GM15510 (cell line): Measurements from ENCODE around the gene FKBP6.
A peak's percentile ranks its signal among the peaks of the same experiment; 100 is the strongest.
"Not testable (repeated sequence)": the region's sequence is repeated elsewhere in the genome, so short reads cannot be mapped to it uniquely, and the experiment has no call there.

Experiments used
- POLR2A ChIP-seq: IDR thresholded peaks from 3 replicates; pipeline ENCODE4 v1.6.1; 2011; ENCODE audit warnings: borderline replicate concordance; ENCODE audit not compliant: insufficient read length; ENCODE audit errors: extremely low read depth

Gene FKBP6, protein sequence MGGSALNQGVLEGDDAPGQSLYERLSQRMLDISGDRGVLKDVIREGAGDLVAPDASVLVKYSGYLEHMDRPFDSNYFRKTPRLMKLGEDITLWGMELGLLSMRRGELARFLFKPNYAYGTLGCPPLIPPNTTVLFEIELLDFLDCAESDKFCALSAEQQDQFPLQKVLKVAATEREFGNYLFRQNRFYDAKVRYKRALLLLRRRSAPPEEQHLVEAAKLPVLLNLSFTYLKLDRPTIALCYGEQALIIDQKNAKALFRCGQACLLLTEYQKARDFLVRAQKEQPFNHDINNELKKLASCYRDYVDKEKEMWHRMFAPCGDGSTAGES

DNA sequence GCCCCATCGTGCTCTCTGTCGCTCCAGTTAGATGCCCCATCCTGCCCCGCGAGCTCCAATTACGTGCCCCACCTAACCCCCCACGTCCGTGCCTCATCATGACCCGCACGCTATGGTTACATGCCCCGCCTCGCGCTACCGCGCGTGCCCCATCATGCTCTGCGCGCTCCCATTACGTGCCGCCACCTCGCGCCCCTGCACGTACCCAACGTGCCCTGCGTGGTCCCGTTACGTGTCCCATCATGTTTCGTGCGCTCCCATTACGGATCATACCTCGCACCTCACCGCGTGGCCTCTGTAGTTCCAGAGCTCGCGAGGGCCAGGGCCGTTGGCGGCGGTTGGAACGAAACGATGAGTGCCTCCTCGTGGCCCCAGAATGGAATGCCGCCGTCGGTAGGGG lies at the start of gene FKBP6, which contains the start of gene TRIM50:
Gene FKBP6 (plus strand): TSS at position 240 of the 400 bp plus-strand sequence. CDS start 268 bp downstream, outside the sequence.
Gene TRIM50 (minus strand): TSS at position 161 of the 400 bp plus-strand sequence. CDS start 3,295 bp downstream, outside the sequence.
- not testable (repeated sequence) for TF ChIP-seq POLR2A

DNA sequence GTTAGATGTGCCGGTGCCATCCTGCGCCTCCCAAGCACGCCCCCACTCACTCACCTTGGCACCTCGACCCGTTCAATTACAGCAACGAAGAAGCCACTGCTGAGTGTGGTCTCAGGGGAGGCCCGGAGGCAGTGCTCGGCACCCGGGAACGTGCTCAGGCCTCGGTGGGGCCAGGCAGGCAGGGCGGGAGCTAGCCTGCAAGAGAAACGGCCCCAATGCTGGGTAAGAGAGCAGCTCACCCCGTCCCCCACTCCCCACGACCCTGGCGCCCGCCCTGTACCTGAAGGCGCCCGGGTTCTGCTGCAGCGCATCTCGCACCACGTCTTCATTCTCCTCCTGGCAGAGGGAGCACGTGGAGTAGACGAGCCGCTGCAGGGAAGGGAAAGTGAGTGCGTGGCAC lies 24.4 kb upstream of the FKBP6 start:
- TF ChIP-seq POLR2A = no peak

DNA sequence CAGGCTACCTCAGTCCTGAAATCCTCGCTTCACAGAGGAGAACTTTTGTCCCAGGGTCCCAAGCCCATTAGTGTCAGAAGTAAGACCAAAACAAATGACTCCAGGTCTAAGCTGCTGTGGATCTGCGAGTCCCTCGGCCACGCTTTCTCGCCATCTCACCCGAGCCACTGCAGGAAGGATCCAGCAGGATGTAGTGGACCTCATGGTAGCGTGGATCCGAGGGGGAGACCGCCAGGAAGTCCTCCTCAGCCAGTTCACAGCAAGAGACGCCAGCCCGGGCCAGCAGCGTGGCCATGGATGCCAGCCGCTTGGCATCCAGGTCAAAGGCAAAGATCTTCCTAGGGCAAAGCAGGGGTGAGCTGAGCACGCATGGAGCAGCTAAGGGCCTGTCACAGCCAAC lies 23.9 kb upstream of the FKBP6 start:
- TF ChIP-seq POLR2A = no peak

DNA sequence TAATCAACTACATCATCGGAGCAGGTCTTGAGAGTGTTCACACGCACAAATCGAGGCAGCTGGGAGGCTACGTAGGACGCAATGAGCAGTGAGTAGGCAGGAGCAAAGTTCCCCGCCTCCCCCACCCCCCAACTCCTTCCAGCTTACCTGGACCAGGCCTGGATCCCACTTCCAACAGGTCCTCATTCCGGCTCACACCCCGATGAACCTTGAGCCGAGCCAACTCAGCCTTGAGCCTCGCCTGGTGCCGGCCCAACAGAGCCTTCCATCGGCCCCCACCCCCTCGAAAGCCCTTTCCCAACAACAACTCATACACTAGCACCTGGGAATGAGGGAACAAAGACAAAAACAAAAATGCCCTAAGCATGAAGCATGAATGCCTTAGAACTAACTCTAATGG lies 20.5 kb upstream of the FKBP6 start:
- TF ChIP-seq POLR2A = no peak

DNA sequence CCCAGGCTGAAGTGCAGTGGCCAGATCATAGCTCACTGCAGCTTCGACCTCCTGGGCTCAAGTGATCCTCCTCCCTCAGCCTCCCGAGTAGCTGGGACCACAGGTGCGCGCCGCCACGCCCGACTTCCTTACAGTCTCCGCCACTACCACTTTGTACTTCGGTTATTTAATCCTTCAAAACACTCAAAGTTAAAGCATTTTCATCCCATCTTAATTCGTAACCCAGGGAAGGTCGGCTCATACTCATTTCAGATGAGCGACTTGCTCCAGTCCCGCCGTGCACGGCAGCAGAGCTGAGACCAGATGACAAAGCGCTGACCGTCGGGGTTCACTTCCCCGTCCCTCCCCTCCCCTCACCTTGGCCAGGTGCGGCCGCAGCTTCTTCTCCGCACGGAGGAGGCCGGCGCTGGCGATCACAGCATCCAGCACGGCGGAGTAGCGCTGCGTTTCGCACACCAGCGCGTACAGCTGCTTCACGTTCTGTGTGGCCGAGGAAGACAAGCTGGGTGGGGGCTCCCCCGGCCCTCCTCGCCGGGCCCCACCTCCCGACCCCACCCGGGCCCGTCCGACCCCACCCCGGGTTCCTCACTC lies 19.8 kb upstream of the FKBP6 start:
- no peak for TF ChIP-seq POLR2A

DNA sequence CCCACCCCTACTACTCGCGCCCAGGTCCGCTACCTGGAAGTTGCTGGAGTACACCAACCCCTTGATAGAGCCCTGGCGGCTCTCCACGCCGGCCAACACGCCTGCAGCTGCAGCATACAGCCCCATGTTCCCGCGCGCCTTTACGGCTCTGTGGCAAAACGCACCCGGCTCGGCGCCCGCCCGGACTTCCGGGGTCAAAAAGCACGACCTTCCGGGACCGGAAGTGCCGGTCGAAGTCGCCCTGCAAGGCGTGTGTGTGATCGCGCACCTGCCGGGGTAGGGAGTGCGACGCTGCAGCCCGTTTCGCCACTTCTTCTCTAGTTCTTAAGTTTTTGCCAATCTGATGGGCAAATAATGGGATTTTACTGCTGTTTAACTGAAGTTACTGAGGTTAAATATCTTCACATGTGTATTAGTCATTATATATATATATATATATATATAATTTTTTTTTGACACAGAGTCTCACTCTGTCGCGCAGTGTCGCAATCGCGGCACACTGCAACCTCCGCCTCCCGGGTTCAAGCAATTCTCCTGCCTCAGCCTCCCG lies 19.2 kb upstream of the FKBP6 start, which contains the start of gene NSUN5:
Gene NSUN5 (minus strand): TSS at position 162 of the 550 bp plus-strand sequence. CDS start 36 bp downstream, at position 126.
- peak; percentile 92 for TF ChIP-seq POLR2A

DNA sequence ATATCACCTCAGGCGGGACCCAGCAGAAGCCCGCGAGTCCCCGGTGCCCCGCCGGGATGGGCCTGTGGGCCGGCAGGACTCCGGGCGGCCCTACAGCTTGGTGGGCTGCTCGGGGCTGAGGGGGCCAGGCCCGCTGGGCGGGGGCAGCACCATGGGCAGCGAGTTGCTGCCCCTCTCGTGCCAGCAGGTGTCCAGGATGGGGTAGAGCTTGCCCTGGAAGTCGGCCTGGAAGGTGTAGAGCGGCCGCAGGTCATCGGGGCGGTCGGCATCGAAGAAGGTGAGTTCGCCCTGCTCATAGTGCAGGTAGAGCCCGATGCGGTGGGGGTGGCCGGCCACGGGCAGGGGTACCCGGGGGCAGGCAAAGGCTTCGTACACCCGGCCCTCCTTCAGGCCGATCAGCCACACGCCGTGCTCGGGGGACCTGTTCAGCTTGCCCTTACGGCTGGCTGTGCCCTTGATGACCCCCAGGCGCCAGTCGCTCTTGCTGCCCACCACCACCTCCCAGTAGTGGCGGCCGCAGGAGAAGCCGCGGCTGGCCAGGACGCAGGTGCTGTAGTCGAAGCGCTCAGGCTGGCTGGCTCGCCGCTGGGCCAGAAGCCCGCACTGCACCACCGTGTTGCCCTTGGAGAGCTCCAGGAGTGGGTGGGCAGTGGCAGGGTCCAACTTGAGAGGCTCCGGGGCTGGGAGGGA lies 15.0 kb upstream of the FKBP6 start:
- no peak for TF ChIP-seq POLR2A

DNA sequence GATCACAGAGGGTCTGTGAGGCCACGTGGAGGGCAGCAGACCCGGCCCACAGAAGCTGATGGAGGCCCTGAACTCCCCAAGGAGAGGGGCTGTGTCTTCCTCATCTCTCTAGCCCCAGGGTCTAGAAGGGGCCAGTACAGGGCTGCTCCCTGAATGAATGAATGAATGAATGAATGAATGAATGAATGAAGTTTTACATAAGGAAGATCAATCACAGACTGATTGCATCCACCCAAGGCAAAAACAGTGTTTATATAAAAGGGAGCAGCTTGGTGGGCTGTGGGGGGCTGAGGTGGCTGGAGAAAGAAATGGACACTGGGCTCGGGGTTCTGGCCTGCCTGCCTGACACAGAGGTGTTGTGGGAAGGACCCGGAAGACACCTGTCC lies 14.4 kb upstream of the FKBP6 start:
- no peak for TF ChIP-seq POLR2A

DNA sequence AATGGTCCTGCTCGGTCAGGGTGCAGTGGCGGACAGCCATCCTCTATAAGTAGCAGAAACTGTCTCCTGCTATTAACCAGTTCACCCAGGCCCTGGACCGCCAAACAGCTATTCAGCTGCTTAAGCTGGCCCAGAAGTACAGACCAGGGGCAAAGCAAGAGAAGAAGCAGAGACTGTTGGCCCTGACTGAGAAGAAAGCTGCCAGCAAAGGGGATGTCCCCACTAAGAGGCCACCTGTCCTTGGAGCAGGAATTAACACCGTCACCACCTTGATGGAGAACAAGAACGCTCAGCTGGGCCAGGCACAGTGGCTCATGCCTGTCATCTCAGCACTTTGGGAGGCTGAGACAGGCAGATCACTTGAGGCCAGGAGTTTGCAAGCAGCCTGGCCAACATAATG lies 13.7 kb upstream of the FKBP6 start:
- TF ChIP-seq POLR2A = no peak

DNA sequence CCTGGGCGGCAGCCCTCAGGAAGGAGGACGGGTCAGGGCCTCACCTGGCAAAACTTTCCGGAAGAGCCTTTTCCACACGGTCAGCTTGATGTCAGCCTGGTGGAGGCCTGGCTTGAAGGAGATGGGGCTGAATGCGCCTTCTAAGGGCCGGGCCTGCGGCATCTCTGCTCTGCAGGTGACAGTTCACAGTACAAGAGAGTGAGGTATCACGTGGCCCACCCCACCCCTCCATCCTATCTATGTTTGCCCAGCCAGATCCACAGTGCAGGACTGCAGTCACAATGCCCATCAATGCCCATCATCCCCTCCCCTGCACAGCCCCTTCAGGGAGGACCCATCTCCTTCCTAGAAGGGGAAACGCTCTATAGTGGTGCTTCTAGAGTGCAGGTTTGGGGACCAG lies 11.4 kb upstream of the FKBP6 start:
- no peak for TF ChIP-seq POLR2A

DNA sequence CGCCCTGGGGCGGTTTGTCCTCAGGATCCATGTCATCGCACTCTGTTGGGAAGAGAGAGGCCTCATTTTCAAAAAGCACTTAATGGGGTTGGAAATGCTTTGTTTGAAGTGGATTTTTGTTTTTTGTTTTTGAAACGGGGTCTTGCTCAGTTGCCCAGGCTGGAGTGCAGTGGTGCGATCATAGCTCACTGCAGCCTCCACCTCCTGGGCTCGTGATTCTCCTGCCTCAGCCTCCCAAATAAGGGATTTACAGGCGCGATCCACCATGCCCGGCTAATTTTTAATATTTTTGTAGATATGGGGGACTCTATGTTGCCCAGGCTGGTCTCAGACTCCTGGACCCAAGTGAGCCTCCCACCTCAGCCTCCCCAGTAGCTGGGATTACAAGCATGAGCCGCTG lies 735 bp downstream of the FKBP6 start:
- no peak for TF ChIP-seq POLR2A

DNA sequence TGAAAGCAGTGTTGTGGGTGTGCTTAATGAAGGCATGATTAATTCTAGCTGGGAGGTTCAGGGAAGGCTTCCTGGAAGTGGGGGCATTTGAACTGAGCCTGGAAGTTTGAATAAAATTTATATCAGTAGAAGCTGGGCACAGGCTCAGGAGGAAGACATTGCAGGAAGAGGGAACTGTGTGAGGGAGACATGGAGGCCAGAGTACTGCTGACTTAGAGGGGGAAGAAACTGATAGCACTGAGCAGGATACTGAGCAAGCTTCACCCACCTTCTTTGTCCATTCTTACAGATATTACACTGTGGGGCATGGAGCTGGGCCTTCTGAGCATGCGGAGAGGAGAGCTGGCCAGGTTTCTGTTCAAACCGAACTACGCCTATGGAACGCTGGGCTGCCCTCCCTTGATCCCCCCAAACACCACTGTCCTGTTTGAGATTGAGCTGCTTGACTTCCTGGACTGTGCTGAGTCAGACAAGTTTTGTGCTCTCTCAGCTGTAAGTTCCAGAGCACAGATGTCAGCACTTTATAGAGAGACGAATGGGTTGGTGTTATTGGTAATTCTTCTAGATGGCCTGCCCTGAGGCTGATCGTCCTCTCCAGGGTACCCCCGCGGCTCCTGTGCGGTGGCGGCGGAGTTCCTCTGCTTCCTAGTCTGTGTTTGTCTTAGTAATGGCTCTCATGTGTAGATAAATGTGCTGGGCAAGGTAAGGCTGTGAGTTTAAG lies 2.1 kb downstream of the FKBP6 start:
- TF ChIP-seq POLR2A = no peak

DNA sequence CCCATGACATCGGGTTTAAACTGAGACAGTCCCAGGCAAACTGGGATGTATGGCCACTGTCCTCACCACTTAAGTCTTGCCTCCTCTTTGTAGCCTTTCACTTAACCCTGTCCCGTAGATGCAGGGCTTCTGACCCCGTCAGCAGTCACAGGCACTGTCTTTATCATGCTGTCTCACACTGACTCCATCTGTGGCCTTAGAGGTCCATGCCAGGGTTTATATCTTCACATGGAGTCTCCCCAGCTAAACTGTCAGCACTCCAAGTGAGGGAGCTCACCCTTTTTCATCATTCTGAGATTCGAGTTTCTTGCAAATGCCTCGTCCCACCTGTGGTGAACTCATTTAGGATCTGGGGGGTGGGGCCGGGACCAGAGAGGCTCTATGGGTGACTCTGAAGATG lies 2.8 kb downstream of the FKBP6 start:
- TF ChIP-seq POLR2A = no peak

DNA sequence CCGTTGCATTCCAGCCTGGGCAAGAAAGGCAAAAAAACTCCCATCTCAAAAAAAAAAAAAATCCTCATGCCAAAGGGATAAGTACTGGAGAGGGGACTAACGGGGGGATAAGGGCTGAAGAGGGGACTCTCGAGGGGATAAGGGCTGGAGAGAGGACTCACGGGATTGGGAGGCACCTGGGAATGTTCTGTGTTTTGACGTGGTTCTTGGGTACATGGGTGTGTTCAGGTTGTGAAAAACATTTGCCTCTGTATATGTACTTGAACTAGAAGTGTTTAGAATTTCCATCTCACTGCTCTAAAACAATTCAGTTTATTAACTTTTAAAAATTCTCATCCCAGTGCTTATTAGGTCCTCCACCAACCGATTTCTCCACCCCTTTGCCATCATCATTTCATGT lies 4.5 kb downstream of the FKBP6 start:
- no peak for TF ChIP-seq POLR2A
